ENCODE results near the gene IRF1. TPM values are rescaled to one million over a fixed set of nuclear protein-coding genes. Genes with fewer than 3 reads are reported as not detected.

The IRF1 gene
- total RNA-seq, 1 experiment from 2014 or later: 5.7 TPM

DNA sequence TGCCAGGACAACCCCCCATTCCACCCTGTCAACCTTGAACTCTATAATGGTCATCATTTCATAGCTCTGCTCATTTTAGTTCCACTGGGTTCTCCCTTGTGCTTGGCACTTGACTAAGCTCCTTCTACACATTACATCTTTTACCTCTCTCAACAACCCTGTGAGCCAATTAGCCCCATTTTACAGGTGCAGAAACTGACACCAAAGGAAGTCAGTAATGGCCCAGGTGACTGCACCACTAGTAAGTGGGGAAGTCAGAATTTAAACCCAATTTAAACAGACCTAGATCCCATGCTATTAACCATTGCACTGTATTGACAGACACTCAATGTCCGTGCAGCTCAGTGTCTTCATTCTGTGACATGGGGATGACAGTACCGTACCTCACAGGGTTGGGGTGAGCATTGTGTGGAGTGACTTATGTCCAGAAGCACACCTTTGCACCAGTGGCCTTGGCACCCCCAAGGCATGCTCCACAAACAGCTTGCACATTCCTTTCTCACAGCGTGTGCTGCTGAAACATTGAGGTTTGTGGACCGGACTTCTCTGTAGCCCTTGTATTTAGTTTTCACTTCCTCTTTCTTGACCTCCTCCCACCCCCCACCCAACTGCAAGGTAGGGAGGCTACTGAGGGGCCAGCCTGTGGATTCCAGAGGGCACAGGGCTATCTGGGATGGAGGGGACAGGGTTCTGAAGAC is 23.1 kb downstream of the IRF1 start:
- no peak overlapping the region for H3K4me3 ChIP-seq (ENCODE audit: low read depth, low read length, poor library complexity, severe bottlenecking)
- H3K36me3 ChIP-seq (ENCODE audit: insufficient read depth, low read length, poor library complexity, severe bottlenecking): no peaks in the 10 kb centered on the region
- ChIA-PET CTCF (no interaction called here), POLR2A (ENCODE audit: low non-redundant PET) (no interaction called here)
- intact Hi-C loops (cut with micrococcal nuclease; ENCODE audit: unreplicated experiment): no loop called here
- H3K27ac ChIP-seq (ENCODE audit: low read depth, low read length, poor library complexity, severe bottlenecking): no peak overlapping the region
- DNase-seq (ENCODE audit: low spot score): no peak
- no peaks in the 10 kb centered on the region for H3K9me3 ChIP-seq (ENCODE audit: low read depth, low read length, poor library complexity, severe bottlenecking)
- no peaks in the 10 kb centered on the region for H3K27me3 ChIP-seq (replicated peaks; ENCODE audit: insufficient read depth, low read depth, low read length, poor library complexity)
- BruUV-seq (replicated peaks): no TSS peak
- H3K4me1 ChIP-seq (ENCODE audit: insufficient read depth, low read length, poor library complexity, severe bottlenecking): peaks cover 17% of the 10 kb centered on the region
- TF ChIP-seq EZH2 (IDR thresholded peaks at IDR 0.05; ENCODE audit: borderline replicate concordance, low read depth, low read length, poor library complexity, severe bottlenecking): no peak
- TF ChIP-seq, protein P1, sequence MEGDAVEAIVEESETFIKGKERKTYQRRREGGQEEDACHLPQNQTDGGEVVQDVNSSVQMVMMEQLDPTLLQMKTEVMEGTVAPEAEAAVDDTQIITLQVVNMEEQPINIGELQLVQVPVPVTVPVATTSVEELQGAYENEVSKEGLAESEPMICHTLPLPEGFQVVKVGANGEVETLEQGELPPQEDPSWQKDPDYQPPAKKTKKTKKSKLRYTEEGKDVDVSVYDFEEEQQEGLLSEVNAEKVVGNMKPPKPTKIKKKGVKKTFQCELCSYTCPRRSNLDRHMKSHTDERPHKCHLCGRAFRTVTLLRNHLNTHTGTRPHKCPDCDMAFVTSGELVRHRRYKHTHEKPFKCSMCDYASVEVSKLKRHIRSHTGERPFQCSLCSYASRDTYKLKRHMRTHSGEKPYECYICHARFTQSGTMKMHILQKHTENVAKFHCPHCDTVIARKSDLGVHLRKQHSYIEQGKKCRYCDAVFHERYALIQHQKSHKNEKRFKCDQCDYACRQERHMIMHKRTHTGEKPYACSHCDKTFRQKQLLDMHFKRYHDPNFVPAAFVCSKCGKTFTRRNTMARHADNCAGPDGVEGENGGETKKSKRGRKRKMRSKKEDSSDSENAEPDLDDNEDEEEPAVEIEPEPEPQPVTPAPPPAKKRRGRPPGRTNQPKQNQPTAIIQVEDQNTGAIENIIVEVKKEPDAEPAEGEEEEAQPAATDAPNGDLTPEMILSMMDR (conservative IDR thresholded peaks at IDR 0.05; ENCODE audit: low read depth, low read length): no peak

GRCh38 chr5:132466433-132467286 is 23.9 kb downstream of the IRF1 start:
- no TSS peak for BruUV-seq (replicated peaks)
- TF ChIP-seq EZH2 (IDR thresholded peaks at IDR 0.05; ENCODE audit: borderline replicate concordance, low read depth, low read length, poor library complexity, severe bottlenecking): no peak
- TF ChIP-seq, protein P1 (conservative IDR thresholded peaks at IDR 0.05; ENCODE audit: low read depth, low read length): no peak
- CTCF ChIA-PET: no interaction called here
- H3K9me3 ChIP-seq (ENCODE audit: low read depth, low read length, poor library complexity, severe bottlenecking): no peaks in the 10 kb centered on the region
- no peak for DNase-seq (ENCODE audit: low spot score)
- H3K4me3 ChIP-seq (ENCODE audit: low read depth, low read length, poor library complexity, severe bottlenecking): no peak overlapping the region
- no peaks in the 10 kb centered on the region for H3K36me3 ChIP-seq (ENCODE audit: insufficient read depth, low read length, poor library complexity, severe bottlenecking)
- intact Hi-C loops (cut with micrococcal nuclease; ENCODE audit: unreplicated experiment): no loop called here
- POLR2A ChIA-PET (ENCODE audit: low non-redundant PET): no interaction called here
- H3K27me3 ChIP-seq (replicated peaks; ENCODE audit: insufficient read depth, low read depth, low read length, poor library complexity): no peaks in the 10 kb centered on the region
- peaks cover 17% of the 10 kb centered on the region for H3K4me1 ChIP-seq (ENCODE audit: insufficient read depth, low read length, poor library complexity, severe bottlenecking)
- H3K27ac ChIP-seq (ENCODE audit: low read depth, low read length, poor library complexity, severe bottlenecking): no peak overlapping the region

DNA sequence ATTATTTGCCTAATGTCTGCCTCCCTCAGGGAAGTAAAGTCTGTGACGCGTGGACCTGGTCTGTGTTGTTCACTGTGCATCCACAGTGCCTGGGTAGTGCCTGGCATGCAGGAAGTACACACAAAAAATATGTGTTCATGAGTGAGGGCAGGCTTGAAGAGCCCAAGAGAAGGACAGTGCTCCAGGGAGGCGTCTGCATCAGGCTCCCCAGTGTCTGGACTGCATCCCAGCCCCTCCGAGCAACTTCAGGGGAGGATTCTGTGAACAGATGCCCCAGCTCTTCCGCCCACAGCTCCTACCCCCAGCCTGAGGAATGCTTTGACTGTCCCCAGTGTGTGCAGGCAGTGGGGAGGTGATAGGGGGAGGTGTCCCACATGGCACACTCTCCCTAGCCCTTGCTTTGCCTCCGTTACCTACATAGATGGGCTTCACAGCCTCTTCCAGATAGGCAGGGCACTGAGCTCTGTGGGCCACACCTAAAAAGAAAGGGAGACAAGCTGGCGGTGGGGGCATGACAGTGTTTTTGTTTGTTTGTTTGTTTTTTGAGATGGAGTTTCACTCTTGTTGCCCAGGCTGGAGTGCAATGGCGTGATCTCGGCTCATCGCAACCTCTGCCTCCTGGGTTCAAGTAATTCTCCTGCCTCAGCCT is 25.4 kb downstream of the IRF1 start:
- BruUV-seq (replicated peaks): no TSS peak
- H3K27ac ChIP-seq (ENCODE audit: low read depth, low read length, poor library complexity, severe bottlenecking): peak overlapping the region; percentile 73
- H3K4me1 ChIP-seq (ENCODE audit: insufficient read depth, low read length, poor library complexity, severe bottlenecking): peaks cover 17% of the 10 kb centered on the region
- H3K4me3 ChIP-seq (ENCODE audit: low read depth, low read length, poor library complexity, severe bottlenecking): no peak overlapping the region
- TF ChIP-seq, protein P1 (conservative IDR thresholded peaks at IDR 0.05; ENCODE audit: low read depth, low read length): no peak
- TF ChIP-seq EZH2 (IDR thresholded peaks at IDR 0.05; ENCODE audit: borderline replicate concordance, low read depth, low read length, poor library complexity, severe bottlenecking): no peak
- H3K36me3 ChIP-seq (ENCODE audit: insufficient read depth, low read length, poor library complexity, severe bottlenecking): no peaks in the 10 kb centered on the region
- H3K9me3 ChIP-seq (ENCODE audit: low read depth, low read length, poor library complexity, severe bottlenecking): no peaks in the 10 kb centered on the region
- intact Hi-C loops (cut with micrococcal nuclease; ENCODE audit: unreplicated experiment): no loop called here
- ChIA-PET CTCF (interaction anchor here (0.8 kb wide), 1 partner anchor 38 kb away, joined by 3 read pairs; no protein-coding TSS in a partner anchor), POLR2A (ENCODE audit: low non-redundant PET) (interaction anchor here (0.6 kb wide), 1 partner anchor 25 kb away, joined by 3 read pairs; no protein-coding TSS in a partner anchor)
- no peaks in the 10 kb centered on the region for H3K27me3 ChIP-seq (replicated peaks; ENCODE audit: insufficient read depth, low read depth, low read length, poor library complexity)
- DNase-seq (ENCODE audit: low spot score): no peak

Data from A673 (cell line).